ENCODE results near the gene TRIP13. TPM values are rescaled to one million over a fixed set of nuclear protein-coding genes. Genes with fewer than 3 reads are reported as not detected.

TRIP13 gene
- total RNA-seq, 4 donors from 2014 or later, result 0.41 to 1.6 (median 0.50) TPM

DNA sequence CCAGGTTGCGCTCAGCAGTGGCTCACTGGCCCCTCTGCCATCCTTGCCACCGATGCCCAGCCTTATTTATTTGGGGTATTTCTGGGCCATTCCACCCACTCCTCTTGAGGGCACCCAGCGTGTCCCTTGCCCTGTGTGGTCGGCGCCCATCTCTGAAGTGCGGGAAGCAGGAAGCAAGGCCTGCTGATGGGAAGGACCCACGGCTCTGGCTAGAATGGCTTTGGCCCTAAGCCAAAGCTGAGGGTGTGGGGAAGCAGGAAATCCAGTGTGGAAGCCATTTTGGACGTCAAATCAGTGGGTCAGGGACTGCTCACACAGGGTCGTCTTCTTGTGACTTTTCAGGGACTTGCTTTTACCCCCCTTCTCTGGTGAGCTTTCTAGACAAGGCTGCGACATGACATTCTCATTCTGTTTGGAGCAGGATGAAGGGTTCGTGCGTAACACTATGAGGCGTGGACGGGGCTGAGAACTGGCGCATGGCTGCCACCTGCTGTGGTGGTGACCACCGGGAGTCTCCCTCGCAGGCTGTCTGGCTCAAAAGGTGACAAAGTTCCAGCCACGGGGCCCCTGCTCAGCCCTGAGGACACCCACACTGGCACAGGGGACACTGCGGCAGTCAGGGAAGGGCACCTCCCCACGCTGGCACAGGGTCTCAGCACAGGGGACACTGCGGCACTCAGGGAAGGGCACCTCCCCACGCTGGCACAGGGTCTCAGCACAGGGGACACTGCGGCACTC, 65.2 kb downstream of the TRIP13 start:
- Histone ChIP-seq H3K27me3 (peaks cover 37 to 68% (median 62%) of the 10 kb centered on the region in 3 donors), H3K9me3 (no peaks in the 10 kb centered on the region), H3K4me1 (peaks cover 3 to 11% of the 10 kb centered on the region in 2 donors), H3K4me3 (no peak overlapping the region), H3K36me3 (no peaks in the 10 kb centered on the region), H3K27ac (no peak overlapping the region)
- TF ChIP-seq, protein P1, sequence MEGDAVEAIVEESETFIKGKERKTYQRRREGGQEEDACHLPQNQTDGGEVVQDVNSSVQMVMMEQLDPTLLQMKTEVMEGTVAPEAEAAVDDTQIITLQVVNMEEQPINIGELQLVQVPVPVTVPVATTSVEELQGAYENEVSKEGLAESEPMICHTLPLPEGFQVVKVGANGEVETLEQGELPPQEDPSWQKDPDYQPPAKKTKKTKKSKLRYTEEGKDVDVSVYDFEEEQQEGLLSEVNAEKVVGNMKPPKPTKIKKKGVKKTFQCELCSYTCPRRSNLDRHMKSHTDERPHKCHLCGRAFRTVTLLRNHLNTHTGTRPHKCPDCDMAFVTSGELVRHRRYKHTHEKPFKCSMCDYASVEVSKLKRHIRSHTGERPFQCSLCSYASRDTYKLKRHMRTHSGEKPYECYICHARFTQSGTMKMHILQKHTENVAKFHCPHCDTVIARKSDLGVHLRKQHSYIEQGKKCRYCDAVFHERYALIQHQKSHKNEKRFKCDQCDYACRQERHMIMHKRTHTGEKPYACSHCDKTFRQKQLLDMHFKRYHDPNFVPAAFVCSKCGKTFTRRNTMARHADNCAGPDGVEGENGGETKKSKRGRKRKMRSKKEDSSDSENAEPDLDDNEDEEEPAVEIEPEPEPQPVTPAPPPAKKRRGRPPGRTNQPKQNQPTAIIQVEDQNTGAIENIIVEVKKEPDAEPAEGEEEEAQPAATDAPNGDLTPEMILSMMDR (IDR thresholded peaks at IDR 0.05 in 4 of 5, conservative IDR thresholded peaks at IDR 0.05 in 1 of 5), result no peak
- no peak for TF ChIP-seq POLR2A (IDR thresholded peaks at IDR 0.05)
- no peak for ATAC-seq
- in situ Hi-C loops (cut with MboI; ENCODE audit: low sequenced_read_pairs in 4 of 4) (no loop called here), intact Hi-C loops (cut with DNase I; ENCODE audit: low total_unique reads) (no loop called here)
- no peak for DNase-seq

DNA sequence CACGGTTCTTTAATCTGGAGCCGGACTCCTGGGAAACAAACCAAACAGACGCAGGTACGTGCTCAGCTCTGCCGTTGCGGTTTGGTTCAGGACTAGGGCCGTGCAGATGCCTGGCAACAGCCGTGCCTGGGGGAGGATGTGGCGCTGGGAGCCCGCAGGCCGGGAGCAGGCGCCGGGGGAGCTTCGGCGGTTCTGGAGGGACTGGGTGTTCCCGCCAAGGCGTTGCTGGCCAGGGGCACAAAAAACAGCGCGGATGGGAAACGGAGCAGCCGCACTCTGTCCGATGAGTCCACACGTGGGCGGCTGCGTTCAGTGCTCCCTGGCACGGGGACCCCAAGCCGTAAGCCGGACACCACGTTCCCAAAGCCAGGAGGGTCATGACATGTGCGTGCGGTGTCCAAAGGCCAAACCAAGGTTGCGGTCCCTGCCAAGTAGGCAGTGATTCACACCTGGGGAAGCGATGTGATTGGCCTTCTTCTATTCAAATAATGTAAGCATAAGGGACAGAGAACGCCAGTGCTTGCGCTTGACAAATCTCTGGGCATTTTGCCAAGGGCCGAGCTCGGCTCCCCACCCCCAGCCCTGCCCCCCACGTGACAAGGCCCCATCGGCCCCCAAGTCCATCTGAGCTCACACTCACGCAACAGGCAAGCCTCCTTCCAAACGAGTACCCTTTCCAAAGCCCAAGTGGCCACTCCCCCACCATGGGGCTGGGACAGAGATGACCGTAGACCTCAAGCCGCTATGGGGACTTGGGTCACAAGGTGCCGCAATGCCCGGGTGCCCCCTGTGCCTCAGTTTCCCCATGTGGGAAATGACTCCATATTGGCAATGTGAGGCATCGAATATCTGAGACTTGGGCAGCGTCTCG, 66.3 kb downstream of the TRIP13 start:
- Histone ChIP-seq H3K9me3 (no peaks in the 10 kb centered on the region), H3K36me3 (no peaks in the 10 kb centered on the region), H3K27me3 (peaks cover 37 to 62% (median 60%) of the 10 kb centered on the region in 3 donors), H3K4me3 (no peak overlapping the region), H3K4me1 (peaks cover 3 to 11% of the 10 kb centered on the region in 2 donors), H3K27ac (no peak overlapping the region)
- intact Hi-C loops (cut with DNase I; ENCODE audit: low total_unique reads) (no loop called here), in situ Hi-C loops (cut with MboI; ENCODE audit: low sequenced_read_pairs in 4 of 4) (no loop called here)
- ATAC-seq (peak; percentile 34 to 40), DNase-seq (peak in 1 of 2 donors; percentile 52)
- TF ChIP-seq, protein P1 (IDR thresholded peaks at IDR 0.05 in 4 of 5, conservative IDR thresholded peaks at IDR 0.05 in 1 of 5), result no peak
- no peak for TF ChIP-seq POLR2A (IDR thresholded peaks at IDR 0.05)

DNA sequence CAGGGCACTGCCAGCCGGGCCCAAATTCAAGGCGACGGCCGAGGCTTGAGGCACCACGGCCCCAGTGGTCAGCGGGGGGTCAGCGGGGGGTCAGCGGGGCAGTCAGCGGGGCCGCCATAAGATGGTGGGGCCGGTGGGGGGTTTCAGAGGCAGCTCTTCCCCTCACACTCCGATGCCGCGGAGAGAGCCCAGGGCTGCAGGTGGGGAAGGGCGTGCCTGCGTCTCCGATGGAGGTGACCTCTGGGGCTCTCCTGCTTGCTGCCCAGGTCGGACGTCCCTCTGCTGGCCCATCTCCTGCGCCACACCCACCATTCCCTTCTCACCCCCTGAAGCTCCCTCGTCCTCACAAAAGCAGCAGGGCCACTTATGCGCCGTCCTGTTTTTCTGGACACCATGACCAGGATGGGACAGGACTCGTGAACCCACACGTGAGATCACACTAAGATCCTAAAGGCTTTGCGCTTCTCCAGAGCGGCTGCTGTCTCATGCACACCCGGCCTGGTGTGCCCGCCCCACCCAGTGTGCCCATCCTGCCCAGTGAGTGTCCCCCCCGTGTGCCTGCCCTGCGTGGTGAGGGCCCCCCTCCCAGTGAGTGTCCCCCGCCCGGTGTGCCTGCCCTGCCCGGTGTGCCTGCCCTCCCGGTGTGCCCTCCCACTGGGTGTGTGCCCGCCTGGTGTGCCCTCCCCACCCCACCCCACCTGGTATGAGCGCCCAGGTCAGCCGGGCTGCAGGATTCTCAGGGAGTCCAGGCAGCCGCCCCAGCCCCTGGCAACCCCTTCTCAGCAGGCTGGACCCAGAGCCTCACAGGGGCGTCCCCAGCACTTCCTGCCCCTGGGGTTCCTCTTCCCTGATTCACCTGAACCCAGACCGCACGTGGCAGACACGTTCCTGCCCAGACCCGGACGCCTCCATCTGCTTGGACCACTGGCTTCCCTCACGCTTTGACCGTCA, 67.2 kb downstream of the TRIP13 start:
- no peak for ATAC-seq
- intact Hi-C loops (cut with DNase I; ENCODE audit: low total_unique reads), result no loop called here
- Histone ChIP-seq H3K27ac (no peak overlapping the region), H3K36me3 (no peaks in the 10 kb centered on the region), H3K4me1 (peaks cover 3 to 11% of the 10 kb centered on the region in 2 donors), H3K27me3 (peaks cover 37 to 62% (median 58%) of the 10 kb centered on the region in 3 donors), H3K4me3 (no peak overlapping the region), H3K9me3 (no peaks in the 10 kb centered on the region)
- TF ChIP-seq, protein P1 (IDR thresholded peaks at IDR 0.05 in 4 of 5, conservative IDR thresholded peaks at IDR 0.05 in 1 of 5), result no peak
- no peak for TF ChIP-seq POLR2A (IDR thresholded peaks at IDR 0.05)
- no peak for DNase-seq
- in situ Hi-C loops (cut with MboI; ENCODE audit: low sequenced_read_pairs in 4 of 4), result no loop called here

DNA sequence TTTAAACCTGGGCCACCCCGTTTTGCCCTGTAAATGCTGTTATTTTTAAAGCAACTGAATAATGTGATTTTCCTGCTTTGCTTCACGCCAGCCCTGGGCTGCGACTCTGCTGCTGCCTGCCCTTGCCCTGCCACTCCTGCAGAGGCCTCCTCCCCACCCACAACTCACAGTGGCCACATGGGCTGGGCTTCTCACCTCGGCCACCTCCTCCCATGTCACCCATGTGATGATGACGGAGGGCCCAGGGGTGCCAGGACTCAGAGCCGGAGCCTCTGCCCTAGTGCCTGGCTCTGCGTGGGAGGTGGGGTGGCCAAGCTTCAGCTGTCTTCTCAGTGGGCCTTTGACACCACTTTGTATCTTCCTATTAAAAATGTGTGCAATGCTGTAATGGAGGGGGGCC, 67.9 kb downstream of the TRIP13 start:
- Histone ChIP-seq H3K36me3 (no peaks in the 10 kb centered on the region), H3K4me1 (peaks cover 3 to 11% of the 10 kb centered on the region in 2 donors), H3K27ac (no peak overlapping the region), H3K27me3 (peaks cover 40 to 62% (median 56%) of the 10 kb centered on the region in 3 donors), H3K9me3 (no peaks in the 10 kb centered on the region), H3K4me3 (no peak overlapping the region)
- in situ Hi-C loops (cut with MboI; ENCODE audit: low sequenced_read_pairs in 4 of 4) (no loop called here), intact Hi-C loops (cut with DNase I; ENCODE audit: low total_unique reads) (no loop called here)
- DNase-seq (no peak), ATAC-seq (no peak)
- TF ChIP-seq, protein P1 (IDR thresholded peaks at IDR 0.05 in 4 of 5, conservative IDR thresholded peaks at IDR 0.05 in 1 of 5), result no peak
- TF ChIP-seq POLR2A (IDR thresholded peaks at IDR 0.05), result no peak

All from gastrocnemius medialis (tissue), 4 donors.